WTC11 (cell line): ENCODE measurements around the gene RPL18A. TPM values are rescaled to one million over a fixed set of nuclear protein-coding genes. Genes with fewer than 3 reads are reported as not detected.

Experiments
- ATAC-seq: fragments of 200-7000 bp; cut with Tn5 transposase; 2 replicates; pipeline ENCODE4 v1.10.0; 2021; ENCODE audit warnings: mild to moderate bottlenecking, moderate library complexity
- CTCF ChIA-PET: fragments of 300-600 bp; sonication (Branson Sonifier 250); formaldehyde crosslinking; loops from one replicate; lab custom pipeline; 2021; ENCODE audit warnings: antibody characterized with exemption; lab: Charles Lee
- POLR2A ChIA-PET: fragments of 350-600 bp; sonication (Branson Sonifier 250); formaldehyde crosslinking; loops from one replicate; lab custom pipeline; 2021; ENCODE audit warnings: antibody characterized with exemption; lab: Charles Lee
- DNase-seq: peaks from one replicate; pipeline ENCODE4 v3.0.0; 2021; ENCODE audit warnings: low spot score
- H3K27ac Mint-ChIP-seq: 2 replicates; pipeline ENCODE4 v1.8.0; 2021; ENCODE audit warnings: mixed read lengths
- H3K27me3 Mint-ChIP-seq: 2 replicates; pipeline ENCODE4 v1.8.0; 2021; ENCODE audit warnings: low read depth, mild to moderate bottlenecking, moderate library complexity, mixed read lengths
- H3K36me3 Mint-ChIP-seq: 2 replicates; pipeline ENCODE4 v1.8.0; 2021; ENCODE audit warnings: mixed read lengths
- H3K4me1 Mint-ChIP-seq: 2 replicates; pipeline ENCODE4 v1.8.0; 2022; ENCODE audit warnings: mixed read lengths
- H3K4me3 Mint-ChIP-seq: 2 replicates; pipeline ENCODE4 v1.8.0; 2021; ENCODE audit warnings: mild to moderate bottlenecking, moderate library complexity, mixed read lengths
- H3K9me3 Mint-ChIP-seq: 2 replicates; pipeline ENCODE4 v1.8.0; 2021; ENCODE audit warnings: mixed read lengths
- CREM ChIP-seq: sonication (generic); formaldehyde crosslinking; IDR thresholded peaks from 2 replicates; pipeline ENCODE4 v1.8.1; 2022; ENCODE audit warnings: mild to moderate bottlenecking, missing genetic modification reagents, moderate library complexity
- ESRRA ChIP-seq: sonication (generic); formaldehyde crosslinking; IDR thresholded peaks from 2 replicates; pipeline ENCODE4 v1.8.1; 2022; ENCODE audit warnings: mild to moderate bottlenecking, missing genetic modification reagents, borderline replicate concordance
- FOXK1 ChIP-seq: sonication (generic); formaldehyde crosslinking; IDR thresholded peaks from 2 replicates; pipeline ENCODE4 v1.8.0; 2022; ENCODE audit warnings: mild to moderate bottlenecking, moderate library complexity, missing genetic modification reagents
- FOXP1 ChIP-seq: sonication (generic); formaldehyde crosslinking; IDR thresholded peaks from 2 replicates; pipeline ENCODE4 v1.8.0; 2022; ENCODE audit warnings: missing genetic modification reagents, mild to moderate bottlenecking, moderate library complexity, borderline replicate concordance
- GTF2I ChIP-seq: fragments of 250-450 bp; sonication (Bioruptor Pico); conservative IDR thresholded peaks from 2 replicates; pipeline ENCODE4 v1.4.0; 2021; ENCODE audit warnings: mild to moderate bottlenecking
- MXD4 ChIP-seq: fragments of 250-450 bp; sonication (Bioruptor Pico); IDR thresholded peaks from 2 replicates; pipeline ENCODE4 v1.8.0; 2021; ENCODE audit warnings: mild to moderate bottlenecking, moderate library complexity, borderline replicate concordance
- OVOL2 ChIP-seq: fragments of 250-450 bp; sonication (Bioruptor Pico); IDR thresholded peaks from 2 replicates; pipeline ENCODE4 v1.9.0; 2021; ENCODE audit warnings: mild to moderate bottlenecking, borderline replicate concordance
- RELA ChIP-seq: sonication (generic); formaldehyde crosslinking; IDR thresholded peaks from 2 replicates; pipeline ENCODE4 v1.8.1; 2022; ENCODE audit warnings: missing genetic modification reagents, mild to moderate bottlenecking, borderline replicate concordance
- ZNF121 ChIP-seq: sonication (generic); formaldehyde crosslinking; IDR thresholded peaks from 2 replicates; pipeline ENCODE4 v1.8.0; 2023; ENCODE audit warnings: missing genetic modification reagents
- ZNF396 ChIP-seq: fragments of 250-450 bp; sonication (Bioruptor Pico); IDR thresholded peaks from 2 replicates; pipeline ENCODE4 v1.8.0; 2021; ENCODE audit warnings: mild to moderate bottlenecking, moderate library complexity, borderline replicate concordance
- ZNF671 ChIP-seq: fragments of 250-450 bp; sonication (Bioruptor Pico); IDR thresholded peaks from 2 replicates; pipeline ENCODE4 v1.8.0; 2021; ENCODE audit warnings: mild to moderate bottlenecking
- total RNA-seq: library from RNA; stranded (reverse); gene quantifications from 3 replicates; pipeline ENCODE4 v1.2.3, GENCODE V29; 2021
- TF ChIP-seq, protein P1 (sequence below): fragments of 250-450 bp; sonication (Bioruptor Pico); IDR thresholded peaks from 2 replicates; pipeline ENCODE4 v1.9.0; 2021; ENCODE audit warnings: mild to moderate bottlenecking, borderline replicate concordance
- TF ChIP-seq, protein P2 (sequence below): sonication (generic); formaldehyde crosslinking; conservative IDR thresholded peaks from 2 replicates; pipeline ENCODE4 v1.8.1; 2023; ENCODE audit warnings: mild to moderate bottlenecking, low read depth, missing genetic modification reagents, moderate library complexity
- TF ChIP-seq, protein P3 (sequence below): sonication (generic); formaldehyde crosslinking; IDR thresholded peaks from 2 replicates; pipeline ENCODE4 v1.8.0; 2023; ENCODE audit warnings: mild to moderate bottlenecking, missing genetic modification reagents
- TF ChIP-seq, protein P4 (sequence below): sonication (generic); formaldehyde crosslinking; IDR thresholded peaks from 2 replicates; pipeline ENCODE4 v1.8.1; 2022; ENCODE audit warnings: missing genetic modification reagents, borderline replicate concordance
- TF ChIP-seq, protein P5 (sequence below): sonication (generic); formaldehyde crosslinking; IDR thresholded peaks from 2 replicates; pipeline ENCODE4 v1.8.1; 2023; ENCODE audit warnings: mild to moderate bottlenecking, missing genetic modification reagents, moderate library complexity

Gene RPL18A
- total RNA-seq, 1 experiment from 2014 or later = 2,950 TPM

DNA sequence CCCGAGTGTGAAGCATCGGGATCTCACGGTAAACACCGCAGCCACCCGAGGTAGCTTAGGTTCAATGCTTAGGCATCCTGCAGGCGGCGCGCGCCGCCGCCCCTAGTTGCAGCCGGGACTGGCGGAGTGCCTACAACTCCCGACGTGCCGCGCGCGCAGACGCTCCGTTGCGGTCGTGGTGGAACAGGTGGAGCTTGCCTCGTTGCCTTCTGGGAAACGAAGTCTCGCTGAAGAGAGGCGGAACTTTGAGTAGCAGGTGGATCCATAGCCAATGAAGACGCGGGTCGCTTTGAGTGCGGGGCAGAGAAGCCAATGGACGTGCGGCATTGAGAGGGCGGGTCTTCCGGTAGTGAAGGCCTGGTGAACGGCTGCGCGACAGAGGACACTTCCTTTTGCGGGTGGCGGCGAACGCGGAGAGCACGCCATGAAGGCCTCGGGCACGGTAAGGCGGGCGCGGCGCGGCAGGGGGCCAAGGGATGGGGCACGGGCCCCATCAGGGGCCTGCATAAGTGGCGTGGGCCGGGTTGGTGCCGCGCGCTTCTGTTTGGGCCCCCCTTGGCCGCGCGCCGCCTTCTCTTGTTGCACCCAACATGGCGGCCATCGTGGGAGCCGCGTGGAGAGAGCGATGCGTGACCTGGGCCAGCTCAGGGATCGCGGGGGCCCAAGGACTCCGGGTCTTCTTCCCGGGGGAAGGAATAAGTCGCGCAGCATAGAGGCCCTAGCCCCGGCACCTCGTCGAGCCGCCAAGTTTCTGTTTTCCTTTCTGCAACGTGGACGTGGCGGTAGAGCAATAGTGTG, at the start of gene RPL18A (continued):
- TF ChIP-seq CREM = peak; percentile 12

DNA sequence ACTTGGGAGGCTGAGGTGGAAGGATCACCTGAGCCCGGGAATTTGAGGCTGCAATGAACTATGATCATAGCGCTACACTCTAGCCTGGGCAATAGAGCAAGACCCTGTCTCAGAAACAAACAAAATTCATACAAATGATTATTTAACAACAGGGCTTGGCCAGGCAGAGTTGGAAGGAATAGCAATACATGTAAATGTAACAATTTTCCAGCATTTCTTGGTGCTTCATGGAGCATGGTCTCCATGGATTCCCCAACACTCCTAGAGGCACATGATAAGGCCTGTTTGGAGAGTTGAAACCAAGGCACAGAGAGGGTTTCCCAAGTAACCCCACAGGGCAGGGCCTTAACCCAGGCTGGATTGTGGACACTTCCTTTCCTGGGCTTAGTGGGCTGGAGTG, 48.6 kb upstream of the RPL18A start:
- no peak for TF ChIP-seq FOXP1
- TF ChIP-seq ESRRA = no peak
- TF ChIP-seq ZNF396 = no peak
- no peak for TF ChIP-seq ZNF121
- TF ChIP-seq FOXK1 (CRISPR knock-in tag) = no peak
- TF ChIP-seq, all 79 proteins: peak for 0
- no peak overlapping the region for H3K4me3 Mint-ChIP-seq
- H3K9me3 Mint-ChIP-seq = no peaks in the 10 kb centered on the region
- no peaks in the 10 kb centered on the region for H3K36me3 Mint-ChIP-seq
- no peak overlapping the region for H3K27ac Mint-ChIP-seq
- ChIA-PET CTCF (no interaction called here), POLR2A (no interaction called here)
- H3K4me1 Mint-ChIP-seq = no peaks in the 10 kb centered on the region
- peaks cover 2% of the 10 kb centered on the region; the same call in 1 of the 2 replicates for H3K27me3 Mint-ChIP-seq
- no peak for DNase-seq
- no peak for ATAC-seq

DNA sequence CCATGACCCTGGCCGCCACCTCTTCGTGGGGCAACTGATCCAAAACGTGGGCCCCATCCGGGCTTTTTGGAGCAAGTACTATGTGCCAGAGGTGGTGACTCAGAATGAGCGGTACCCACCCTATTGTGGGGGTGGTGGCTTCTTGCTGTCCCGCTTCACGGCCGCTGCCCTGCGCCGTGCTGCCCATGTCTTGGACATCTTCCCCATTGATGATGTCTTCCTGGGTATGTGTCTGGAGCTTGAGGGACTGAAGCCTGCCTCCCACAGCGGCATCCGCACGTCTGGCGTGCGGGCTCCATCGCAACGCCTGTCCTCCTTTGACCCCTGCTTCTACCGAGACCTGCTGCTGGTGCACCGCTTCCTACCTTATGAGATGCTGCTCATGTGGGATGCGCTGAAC, 48.0 kb upstream of the RPL18A start:
- DNase-seq = no peak
- Mint-ChIP-seq H3K27ac (no peak overlapping the region), H3K36me3 (no peaks in the 10 kb centered on the region), H3K27me3 (peaks cover 2% of the 10 kb centered on the region; the same call in 1 of the 2 replicates)
- POLR2A ChIA-PET = no interaction called here
- TF ChIP-seq RELA (CRISPR knock-in tag) = no peak
- TF ChIP-seq, protein P1, sequence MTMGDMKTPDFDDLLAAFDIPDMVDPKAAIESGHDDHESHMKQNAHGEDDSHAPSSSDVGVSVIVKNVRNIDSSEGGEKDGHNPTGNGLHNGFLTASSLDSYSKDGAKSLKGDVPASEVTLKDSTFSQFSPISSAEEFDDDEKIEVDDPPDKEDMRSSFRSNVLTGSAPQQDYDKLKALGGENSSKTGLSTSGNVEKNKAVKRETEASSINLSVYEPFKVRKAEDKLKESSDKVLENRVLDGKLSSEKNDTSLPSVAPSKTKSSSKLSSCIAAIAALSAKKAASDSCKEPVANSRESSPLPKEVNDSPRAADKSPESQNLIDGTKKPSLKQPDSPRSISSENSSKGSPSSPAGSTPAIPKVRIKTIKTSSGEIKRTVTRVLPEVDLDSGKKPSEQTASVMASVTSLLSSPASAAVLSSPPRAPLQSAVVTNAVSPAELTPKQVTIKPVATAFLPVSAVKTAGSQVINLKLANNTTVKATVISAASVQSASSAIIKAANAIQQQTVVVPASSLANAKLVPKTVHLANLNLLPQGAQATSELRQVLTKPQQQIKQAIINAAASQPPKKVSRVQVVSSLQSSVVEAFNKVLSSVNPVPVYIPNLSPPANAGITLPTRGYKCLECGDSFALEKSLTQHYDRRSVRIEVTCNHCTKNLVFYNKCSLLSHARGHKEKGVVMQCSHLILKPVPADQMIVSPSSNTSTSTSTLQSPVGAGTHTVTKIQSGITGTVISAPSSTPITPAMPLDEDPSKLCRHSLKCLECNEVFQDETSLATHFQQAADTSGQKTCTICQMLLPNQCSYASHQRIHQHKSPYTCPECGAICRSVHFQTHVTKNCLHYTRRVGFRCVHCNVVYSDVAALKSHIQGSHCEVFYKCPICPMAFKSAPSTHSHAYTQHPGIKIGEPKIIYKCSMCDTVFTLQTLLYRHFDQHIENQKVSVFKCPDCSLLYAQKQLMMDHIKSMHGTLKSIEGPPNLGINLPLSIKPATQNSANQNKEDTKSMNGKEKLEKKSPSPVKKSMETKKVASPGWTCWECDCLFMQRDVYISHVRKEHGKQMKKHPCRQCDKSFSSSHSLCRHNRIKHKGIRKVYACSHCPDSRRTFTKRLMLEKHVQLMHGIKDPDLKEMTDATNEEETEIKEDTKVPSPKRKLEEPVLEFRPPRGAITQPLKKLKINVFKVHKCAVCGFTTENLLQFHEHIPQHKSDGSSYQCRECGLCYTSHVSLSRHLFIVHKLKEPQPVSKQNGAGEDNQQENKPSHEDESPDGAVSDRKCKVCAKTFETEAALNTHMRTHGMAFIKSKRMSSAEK = no peak
- TF ChIP-seq, all 79 proteins: peak for 0
- no peak for ATAC-seq
- CTCF ChIA-PET = no interaction called here
- no peak overlapping the region for H3K4me3 Mint-ChIP-seq
- no peaks in the 10 kb centered on the region for H3K4me1 Mint-ChIP-seq
- H3K9me3 Mint-ChIP-seq = no peaks in the 10 kb centered on the region

DNA sequence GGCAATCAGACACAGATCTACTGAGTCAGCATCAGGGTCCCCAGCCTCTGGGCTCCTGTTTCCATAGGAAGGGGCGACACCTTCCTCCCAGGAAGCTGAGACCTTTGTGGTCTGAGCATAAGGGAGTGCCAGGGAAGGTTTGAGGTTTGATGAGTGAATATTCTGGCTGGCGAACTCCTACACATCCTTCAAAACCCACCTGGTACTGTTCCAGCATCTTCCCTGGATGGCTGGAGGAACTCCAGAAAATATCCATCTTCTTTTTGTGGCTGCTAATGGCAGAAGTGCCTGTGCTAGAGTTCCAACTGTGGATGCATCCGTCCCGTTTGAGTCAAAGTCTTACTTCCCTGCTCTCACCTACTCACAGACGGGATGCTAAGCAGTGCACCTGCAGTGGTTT, 47.6 kb upstream of the RPL18A start:
- Mint-ChIP-seq H3K27me3 (peaks cover 2% of the 10 kb centered on the region; the same call in 1 of the 2 replicates), H3K36me3 (no peaks in the 10 kb centered on the region), H3K9me3 (no peaks in the 10 kb centered on the region), H3K4me1 (no peaks in the 10 kb centered on the region), H3K4me3 (no peak overlapping the region), H3K27ac (no peak overlapping the region)
- ATAC-seq = no peak
- CTCF ChIA-PET = no interaction called here
- DNase-seq = no peak
- POLR2A ChIA-PET = no interaction called here
- TF ChIP-seq, protein P2, sequence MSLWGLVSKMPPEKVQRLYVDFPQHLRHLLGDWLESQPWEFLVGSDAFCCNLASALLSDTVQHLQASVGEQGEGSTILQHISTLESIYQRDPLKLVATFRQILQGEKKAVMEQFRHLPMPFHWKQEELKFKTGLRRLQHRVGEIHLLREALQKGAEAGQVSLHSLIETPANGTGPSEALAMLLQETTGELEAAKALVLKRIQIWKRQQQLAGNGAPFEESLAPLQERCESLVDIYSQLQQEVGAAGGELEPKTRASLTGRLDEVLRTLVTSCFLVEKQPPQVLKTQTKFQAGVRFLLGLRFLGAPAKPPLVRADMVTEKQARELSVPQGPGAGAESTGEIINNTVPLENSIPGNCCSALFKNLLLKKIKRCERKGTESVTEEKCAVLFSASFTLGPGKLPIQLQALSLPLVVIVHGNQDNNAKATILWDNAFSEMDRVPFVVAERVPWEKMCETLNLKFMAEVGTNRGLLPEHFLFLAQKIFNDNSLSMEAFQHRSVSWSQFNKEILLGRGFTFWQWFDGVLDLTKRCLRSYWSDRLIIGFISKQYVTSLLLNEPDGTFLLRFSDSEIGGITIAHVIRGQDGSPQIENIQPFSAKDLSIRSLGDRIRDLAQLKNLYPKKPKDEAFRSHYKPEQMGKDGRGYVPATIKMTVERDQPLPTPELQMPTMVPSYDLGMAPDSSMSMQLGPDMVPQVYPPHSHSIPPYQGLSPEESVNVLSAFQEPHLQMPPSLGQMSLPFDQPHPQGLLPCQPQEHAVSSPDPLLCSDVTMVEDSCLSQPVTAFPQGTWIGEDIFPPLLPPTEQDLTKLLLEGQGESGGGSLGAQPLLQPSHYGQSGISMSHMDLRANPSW (CRISPR knock-in tag) = no peak
- TF ChIP-seq RELA (CRISPR knock-in tag) = no peak
- TF ChIP-seq, protein P3, sequence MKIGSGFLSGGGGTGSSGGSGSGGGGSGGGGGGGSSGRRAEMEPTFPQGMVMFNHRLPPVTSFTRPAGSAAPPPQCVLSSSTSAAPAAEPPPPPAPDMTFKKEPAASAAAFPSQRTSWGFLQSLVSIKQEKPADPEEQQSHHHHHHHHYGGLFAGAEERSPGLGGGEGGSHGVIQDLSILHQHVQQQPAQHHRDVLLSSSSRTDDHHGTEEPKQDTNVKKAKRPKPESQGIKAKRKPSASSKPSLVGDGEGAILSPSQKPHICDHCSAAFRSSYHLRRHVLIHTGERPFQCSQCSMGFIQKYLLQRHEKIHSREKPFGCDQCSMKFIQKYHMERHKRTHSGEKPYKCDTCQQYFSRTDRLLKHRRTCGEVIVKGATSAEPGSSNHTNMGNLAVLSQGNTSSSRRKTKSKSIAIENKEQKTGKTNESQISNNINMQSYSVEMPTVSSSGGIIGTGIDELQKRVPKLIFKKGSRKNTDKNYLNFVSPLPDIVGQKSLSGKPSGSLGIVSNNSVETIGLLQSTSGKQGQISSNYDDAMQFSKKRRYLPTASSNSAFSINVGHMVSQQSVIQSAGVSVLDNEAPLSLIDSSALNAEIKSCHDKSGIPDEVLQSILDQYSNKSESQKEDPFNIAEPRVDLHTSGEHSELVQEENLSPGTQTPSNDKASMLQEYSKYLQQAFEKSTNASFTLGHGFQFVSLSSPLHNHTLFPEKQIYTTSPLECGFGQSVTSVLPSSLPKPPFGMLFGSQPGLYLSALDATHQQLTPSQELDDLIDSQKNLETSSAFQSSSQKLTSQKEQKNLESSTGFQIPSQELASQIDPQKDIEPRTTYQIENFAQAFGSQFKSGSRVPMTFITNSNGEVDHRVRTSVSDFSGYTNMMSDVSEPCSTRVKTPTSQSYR (CRISPR knock-in tag) = no peak
- TF ChIP-seq GTF2I (CRISPR knock-in tag) = no peak
- no peak for TF ChIP-seq MXD4 (CRISPR knock-in tag)
- TF ChIP-seq, protein P4, sequence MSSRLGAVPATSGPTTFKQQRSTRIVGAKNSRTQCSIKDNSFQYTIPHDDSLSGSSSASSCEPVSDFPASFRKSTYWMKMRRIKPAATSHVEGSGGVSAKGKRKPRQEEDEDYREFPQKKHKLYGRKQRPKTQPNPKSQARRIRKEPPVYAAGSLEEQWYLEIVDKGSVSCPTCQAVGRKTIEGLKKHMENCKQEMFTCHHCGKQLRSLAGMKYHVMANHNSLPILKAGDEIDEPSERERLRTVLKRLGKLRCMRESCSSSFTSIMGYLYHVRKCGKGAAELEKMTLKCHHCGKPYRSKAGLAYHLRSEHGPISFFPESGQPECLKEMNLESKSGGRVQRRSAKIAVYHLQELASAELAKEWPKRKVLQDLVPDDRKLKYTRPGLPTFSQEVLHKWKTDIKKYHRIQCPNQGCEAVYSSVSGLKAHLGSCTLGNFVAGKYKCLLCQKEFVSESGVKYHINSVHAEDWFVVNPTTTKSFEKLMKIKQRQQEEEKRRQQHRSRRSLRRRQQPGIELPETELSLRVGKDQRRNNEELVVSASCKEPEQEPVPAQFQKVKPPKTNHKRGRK = no peak
- TF ChIP-seq, protein P5, sequence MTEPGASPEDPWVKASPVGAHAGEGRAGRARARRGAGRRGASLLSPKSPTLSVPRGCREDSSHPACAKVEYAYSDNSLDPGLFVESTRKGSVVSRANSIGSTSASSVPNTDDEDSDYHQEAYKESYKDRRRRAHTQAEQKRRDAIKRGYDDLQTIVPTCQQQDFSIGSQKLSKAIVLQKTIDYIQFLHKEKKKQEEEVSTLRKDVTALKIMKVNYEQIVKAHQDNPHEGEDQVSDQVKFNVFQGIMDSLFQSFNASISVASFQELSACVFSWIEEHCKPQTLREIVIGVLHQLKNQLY (CRISPR knock-in tag) = no peak
- TF ChIP-seq ZNF671 (CRISPR knock-in tag) = no peak
- TF ChIP-seq OVOL2 (CRISPR knock-in tag) = no peak
